HG03442 (cell line): ENCODE results near the gene AGL.
"Not testable (repeated sequence)": the region's sequence is repeated elsewhere in the genome, so short reads cannot be mapped to it uniquely, and the experiment has no call there.

Source experiments
- ATAC-seq: cut with Tn5 transposase; IDR thresholded peaks from one replicate; pipeline ENCODE4 v1.9.1; 2021; ENCODE audit warnings: mild to moderate bottlenecking, moderate library complexity; ENCODE audit not compliant: unreplicated experiment

AGL gene

GRCh38 chr1:99935534-99935933 is 85.4 kb downstream of the AGL start:
- ATAC-seq, result no peak

DNA sequence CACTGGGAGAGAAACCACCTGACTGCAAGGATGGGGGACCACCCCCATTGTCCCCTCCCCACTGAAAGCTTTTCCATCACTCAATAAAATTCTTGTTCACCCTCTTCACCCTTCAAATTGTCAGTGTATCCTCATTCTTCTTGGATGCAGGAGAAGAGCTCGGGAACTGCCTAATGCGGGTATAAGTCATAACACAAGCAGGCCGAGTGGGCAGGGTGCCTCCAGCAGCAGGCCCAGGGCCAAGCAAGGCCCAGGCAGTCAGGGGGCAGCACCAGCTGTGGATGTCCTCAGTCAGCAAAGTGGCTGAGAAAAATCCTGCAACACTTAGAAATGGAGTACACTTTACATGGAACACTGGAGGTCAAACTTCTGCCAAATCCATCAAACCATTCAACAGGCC is 85.9 kb downstream of the AGL start:
- ATAC-seq, result no peak

GRCh38 chr1:99942723-99943122 is 92.6 kb downstream of the AGL start:
- no peak for ATAC-seq

DNA sequence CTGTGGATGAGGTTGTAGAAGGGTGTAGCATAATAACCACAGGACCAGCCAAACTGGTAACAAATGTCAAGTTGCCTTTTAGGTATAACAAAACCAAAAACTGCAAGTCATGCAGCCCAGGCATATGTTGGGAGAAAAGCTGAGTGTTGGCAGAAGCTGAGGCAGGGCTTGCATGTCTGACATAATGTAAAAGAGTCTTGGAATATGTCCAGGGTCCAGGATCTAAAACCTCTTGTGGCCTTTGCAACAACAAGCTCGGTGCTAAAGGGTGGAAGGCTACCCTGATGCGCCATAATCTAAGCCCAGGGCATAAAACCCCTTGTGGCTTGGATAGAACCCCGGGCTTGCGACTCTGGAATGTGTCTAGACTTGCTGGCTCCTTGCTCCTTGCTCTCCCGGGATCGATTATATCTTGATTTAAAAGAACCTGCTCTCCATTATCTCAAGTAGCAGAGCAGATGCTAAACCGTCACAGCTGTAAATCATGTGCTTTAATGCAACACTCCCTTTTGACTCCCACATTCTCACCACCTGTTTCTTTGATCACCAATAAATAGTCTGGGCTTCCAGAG is 93.1 kb downstream of the AGL start:
- ATAC-seq, result no peak

- no peak for ATAC-seq
Measured at GRCh38 chr1:99944192-99944591, 94.0 kb downstream of the AGL start.

DNA sequence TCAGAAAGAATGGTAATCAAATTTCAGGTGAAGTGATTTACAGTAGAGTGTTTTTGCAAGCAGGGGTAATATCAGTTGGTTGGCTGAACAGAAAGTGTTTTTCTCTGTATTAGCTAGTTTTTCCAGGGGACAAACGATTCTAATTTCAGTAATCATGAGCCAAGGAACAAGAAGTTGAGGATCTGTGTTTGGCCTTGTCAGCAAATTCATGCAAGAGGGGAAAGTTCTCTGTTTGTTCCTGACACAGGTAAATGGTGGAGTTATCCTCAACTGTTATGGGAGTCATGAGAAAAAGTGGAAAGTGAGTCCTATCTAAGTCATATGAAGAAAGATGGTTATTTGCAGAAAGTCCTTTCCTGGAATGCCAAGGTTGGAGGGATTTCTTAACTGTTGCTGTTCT is 95.0 kb downstream of the AGL start:
- ATAC-seq, result no peak

DNA sequence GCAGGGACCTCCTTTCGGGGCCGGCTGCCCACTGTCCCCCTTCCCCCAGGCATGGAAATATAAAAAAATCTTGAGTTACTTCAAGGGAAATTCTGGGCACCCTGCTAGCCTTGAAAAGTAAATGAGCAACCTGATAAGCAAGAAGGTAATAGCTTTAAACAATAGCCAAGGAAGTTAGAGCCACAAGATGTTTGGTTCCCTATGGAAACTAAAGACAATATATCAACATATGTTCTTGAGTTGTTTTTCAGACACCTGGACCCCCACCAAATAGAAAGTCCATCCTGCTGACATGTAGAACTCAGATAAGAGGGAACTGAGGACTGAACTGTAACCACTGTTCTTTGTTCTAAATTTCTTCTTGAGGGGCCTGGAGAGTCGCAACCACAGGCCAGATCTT is 100.3 kb downstream of the AGL start:
- ATAC-seq, result no peak

- no peak for ATAC-seq
Measured at GRCh38 chr1:99952522-99952921, 102.4 kb downstream of the AGL start.

GRCh38 chr1:99955375-99955774 is 105.2 kb downstream of the AGL start:
- ATAC-seq, result no peak

- ATAC-seq, result no peak
Measured at GRCh38 chr1:99956755-99957154, 106.6 kb downstream of the AGL start.

DNA sequence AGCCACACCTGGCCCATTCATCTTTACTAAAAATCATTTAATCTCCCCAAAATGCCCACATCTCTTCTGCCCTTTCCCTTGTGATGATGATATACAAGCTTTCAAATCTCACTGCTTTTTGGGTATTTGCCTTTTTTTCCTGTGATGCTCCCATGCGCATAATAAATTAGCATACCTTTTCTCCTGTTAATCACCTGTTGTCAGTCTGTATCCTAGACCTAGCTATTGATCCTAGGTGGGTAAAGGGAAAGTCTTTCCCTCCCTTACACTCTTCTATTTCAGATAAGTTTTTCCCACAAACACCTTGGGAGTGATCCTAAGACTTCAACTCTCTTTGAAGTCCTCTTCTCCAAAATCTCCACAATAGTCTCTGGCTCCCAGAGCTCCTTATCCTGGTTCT is 107.7 kb downstream of the AGL start:
- no peak for ATAC-seq

DNA sequence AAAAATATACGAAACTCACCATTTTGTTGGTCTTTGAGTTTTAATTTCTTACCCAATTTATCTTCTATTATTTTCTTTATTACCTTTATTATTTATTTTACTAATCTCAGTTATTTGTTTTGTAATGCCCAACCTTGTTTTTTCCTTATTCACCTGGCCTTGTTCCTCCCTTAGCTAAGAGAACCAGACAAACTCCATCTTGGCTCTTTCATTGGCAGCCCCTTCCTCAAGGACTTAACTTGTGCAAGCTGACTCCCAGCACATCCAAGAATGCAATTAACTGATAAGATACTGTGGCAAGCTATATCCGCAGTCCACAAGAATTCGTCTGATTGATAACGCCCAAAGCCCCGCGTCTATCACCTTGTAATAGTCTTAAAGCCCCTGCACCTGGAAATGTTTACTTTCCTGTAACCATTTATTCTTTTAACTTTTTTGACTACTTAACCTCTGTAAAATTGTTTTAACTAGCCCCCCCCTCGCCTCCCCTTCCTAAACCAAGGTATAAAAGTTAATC is 109.1 kb downstream of the AGL start:
- ATAC-seq, result not testable (repeated sequence)

DNA sequence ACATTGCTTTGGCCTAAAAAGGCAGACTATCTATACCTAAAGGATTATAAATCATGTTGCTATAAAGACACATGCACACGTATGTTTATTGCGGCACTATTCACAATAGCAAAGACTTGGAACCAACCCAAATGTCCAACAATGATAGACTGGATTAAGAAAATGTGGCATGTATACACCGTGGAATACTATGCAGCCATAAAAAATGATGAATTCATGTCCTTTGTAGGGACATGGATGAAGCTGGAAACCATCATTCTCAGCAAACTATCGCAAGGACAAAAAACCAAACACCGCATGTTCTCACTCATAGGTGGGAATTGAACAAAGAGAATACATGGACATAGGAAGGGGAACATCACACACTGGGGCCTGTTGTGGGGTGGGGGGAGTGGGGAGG is 110.1 kb downstream of the AGL start:
- not testable (repeated sequence) for ATAC-seq

- no peak for ATAC-seq
Measured at GRCh38 chr1:99963041-99963795, 113.1 kb downstream of the AGL start.

GRCh38 chr1:99964806-99965205 is 114.6 kb downstream of the AGL start:
- ATAC-seq, result no peak

- no peak for ATAC-seq
Measured at GRCh38 chr1:99965646-99966375, 115.7 kb downstream of the AGL start.

DNA sequence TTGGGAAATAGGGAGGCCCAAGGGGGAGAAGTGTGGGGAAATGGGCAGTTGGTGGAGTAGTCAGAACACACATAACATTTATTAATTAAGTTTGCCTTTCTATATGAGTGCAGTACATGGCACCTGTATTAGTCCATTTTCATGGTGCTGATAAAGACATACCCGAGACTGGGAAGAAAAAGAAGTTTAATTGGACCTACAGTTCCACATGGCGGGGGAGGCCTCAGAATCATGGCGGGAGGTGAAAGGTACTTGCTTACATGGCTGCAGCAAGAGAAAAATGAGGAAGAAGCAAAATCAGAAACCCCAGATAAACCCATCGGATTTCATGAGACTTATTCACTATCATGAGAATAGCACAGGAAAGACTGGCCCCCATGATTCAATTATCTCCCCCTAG is 118.1 kb downstream of the AGL start:
- no peak for ATAC-seq

GRCh38 chr1:99969260-99969728 is 119.1 kb downstream of the AGL start:
- peak; percentile 11 for ATAC-seq

- peak; percentile 91 for ATAC-seq
Measured at GRCh38 chr1:99969729-99970621, 119.8 kb downstream of the AGL start, which contains the start of gene SLC35A3. TSS of gene SLC35A3 (plus strand) at chr1:99969996. CDS start at chr1:99993555, 23,559 bp downstream.

DNA sequence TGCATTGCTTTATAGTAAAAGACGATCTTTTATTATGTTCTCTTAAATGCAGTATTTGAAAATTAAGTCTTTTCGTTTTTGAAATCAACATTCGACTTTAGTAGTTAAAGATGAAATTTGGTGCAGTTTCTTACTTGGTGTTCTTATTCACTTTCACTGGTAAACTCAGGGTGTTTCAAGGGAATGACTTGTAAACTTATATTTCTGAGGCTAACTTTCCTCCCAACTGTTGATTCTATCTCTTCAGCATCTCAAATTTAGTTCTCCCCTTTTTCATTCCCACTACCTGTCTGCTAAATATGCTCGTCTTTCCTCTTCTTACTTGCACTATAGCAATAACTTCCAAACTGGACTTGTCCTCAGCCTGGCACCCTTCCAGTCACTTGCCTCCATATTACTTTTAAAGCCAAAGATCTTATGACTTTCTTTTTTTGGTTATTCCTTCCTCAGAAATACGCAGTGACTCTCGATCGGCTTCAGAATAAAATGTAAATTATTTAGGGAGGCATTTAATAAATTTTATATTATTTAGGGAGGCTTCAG is 120.6 kb downstream of the AGL start:
- no peak for ATAC-seq
